ENCODE results near the gene BCR.

BCR gene

DNA sequence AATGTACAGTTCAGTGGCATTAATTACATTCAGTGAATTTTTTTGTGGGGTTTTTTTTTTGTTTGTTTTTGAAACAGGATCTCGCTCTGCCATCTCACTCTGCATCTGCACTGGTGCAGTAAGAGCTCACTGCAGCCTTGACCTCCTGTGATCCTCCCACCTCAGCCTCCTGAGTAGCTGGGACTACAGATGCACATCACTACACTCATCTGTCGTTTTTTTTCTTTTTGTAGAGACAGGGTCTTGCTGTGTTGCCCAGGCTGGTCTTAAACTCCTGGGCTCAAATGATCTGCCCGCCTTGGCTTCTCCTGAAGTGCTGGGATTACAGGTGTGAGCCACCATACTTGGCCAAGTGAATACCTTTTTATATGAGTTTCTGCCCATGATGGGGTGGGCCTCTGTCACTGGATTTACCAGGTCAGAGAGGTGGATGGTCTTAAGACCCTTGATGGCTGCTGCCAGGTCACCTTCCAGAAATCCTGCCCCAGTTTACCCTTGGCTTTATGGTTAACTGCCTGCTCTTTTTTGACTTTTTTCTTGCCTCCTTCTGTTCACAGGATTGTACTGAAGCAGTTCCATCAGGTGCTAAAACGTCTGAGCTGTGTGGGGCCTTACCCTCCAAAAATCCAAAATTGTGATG is 22.6 kb downstream of the BCR start:
- DNase-seq, result no peak

DNA sequence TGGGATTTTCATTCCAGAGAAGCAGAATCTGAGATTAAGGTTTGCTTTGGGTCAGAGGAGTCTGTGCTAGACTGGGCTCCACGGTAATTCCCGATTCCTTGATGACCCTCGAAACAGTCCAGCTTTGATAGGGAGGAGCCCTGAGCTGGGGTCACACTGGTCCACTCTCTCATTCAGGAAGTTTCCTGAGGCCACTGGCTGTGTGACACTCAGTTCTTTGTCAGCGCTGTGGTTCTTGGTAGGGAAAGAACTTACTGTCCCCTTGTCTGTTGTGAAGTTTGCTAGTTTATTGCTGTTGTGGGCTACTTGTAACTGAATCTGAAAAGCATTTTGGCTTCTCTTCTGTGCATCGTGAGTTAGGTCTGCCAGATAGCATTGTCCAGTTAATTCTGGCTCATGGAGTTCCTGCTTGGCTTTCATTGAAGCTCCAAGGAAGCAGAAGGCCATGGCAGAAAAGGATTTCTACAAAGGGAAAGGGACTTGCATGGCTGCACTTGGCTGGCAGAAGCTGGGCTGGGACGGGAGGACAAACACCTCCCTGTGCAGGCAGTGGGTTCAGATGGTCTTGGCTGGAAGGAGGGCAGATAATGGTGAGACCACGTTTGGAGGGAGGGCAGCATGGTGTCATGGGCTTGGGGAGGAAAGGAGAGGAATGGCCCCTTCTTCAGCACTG is 23.3 kb downstream of the BCR start:
- DNase-seq, result no peak

DNA sequence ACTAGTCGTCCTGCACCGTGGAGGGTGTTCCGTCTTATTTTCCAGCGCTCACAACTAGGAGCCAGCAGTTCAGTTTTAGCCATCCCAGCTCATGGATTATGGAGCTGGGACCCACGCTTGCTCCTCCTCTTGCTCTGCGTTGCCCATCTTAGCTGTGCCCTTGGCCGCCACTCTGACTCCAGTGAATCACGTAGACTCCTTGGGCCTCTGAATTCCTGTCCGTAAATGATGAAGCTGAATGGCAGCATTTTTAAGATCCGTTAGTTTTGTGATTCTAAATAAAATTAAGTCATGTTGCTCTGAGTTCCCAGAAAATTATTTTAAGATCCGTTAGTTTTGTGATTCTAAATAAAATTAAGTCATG is 23.8 kb downstream of the BCR start:
- DNase-seq, result no peak

DNA sequence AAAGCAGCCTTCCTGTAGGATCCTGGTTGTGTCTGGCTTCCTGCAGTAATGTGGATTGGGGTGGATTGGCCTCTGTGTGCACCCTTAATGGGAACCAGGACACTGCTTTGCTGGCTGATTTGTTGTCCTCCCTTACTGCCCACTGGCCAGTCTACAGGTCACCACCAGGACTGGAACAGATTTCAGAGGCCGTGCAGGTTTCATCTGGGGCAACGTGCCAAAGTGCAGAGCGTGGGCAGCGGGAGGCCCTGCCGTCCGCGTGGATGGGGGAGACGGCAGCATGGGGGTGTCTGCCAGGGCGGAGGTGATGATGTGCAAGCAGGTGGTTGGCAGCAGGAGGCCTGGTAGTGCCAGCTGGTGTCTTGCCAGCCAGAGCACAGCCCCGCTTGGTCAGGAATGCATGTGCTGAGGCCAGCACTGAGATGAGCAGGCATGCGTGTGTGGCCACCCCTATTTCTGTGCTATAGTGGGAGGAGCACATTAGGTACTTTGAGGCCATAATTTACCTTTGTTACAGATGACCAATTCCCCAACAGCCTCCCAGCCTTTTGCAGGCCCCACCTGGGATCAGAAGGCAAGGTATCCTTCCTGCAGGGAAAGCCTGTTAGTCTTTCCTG is 24.3 kb downstream of the BCR start:
- DNase-seq, result no peak

DNA sequence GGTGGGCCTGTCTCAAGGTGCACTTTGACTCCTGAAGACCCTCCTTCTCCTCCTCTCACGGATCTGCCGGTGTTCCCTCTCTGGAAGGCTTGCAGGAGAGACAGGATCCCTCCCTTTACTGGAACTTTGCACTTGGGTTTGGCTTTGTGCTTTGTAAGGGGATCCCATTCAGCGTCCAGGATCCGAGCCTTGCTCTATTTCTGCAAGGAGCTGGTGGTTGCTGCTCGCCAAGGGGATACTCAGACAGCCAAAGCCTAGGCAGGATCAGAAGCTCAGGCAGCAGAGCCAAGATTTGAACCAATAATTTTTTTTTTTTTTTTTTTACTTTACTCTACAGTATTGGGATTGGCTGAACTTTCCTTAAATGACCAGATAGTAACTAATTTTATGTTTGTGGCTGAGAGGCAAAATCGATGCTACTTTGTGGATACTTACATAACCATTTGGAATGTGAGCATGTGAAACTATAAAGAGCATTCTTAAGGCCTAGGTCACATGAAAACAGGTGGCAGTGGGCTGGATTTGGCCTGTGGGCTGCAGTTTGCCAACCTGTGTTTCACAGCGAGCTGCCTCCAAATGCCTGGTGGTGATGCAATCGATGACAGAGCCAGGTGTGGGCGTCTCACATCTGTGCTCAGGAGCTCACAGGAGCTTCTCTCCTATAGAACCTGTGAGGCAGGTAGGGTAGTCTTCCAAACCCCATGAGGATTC is 25.2 kb downstream of the BCR start:
- no peak for DNase-seq

DNA sequence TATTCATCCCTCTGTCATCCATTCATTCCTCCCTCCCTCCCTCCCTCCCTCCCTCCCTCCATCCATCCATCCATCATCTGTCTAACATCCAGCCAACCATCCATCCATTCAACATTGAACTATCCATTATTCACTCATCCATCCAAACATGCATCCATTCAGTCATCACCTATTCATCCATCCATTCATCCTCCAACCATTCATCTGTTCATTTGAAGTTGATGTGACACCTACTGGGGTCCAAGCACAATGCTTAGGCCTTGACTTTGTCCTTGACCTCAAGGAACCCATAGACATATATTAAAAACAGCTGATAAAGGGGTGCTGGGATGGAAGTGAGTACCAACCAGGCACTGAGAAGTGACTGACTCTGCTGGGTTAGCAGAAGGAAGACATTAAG is 26.6 kb downstream of the BCR start:
- no peak for DNase-seq

DNA sequence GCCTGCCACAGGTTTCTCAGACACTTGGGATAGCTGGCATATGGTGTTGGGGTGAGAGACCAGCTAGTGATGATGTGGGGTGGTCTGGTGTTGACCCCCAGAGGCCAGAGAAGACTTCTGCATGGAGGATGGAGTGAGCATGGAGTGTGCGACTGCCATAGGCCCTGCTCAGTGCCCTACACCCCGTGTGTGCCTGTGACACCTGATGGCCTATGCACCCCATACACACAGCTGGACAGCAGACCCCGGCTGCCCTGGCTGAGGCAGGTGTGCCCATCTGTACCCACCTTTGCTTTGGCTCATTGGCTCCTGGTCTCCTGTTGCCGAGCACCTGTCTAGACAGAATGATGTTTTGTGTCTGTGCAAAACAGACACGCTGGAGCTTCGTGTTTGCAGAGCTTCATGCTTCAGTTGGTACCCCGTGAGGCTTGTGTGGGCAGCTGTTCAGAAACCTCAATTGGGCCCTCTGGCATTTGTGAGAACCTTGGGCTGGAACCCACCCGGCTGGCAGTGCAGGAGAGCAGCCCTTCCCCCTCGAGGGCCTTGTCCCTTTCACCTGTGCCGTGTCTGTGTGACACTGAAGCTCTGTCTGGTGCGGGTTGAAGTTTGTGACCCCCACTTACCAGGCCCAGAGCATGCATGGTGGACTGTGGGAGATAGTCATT is 27.6 kb downstream of the BCR start:
- DNase-seq, result peak in 1 of 2 donors; percentile 28

DNA sequence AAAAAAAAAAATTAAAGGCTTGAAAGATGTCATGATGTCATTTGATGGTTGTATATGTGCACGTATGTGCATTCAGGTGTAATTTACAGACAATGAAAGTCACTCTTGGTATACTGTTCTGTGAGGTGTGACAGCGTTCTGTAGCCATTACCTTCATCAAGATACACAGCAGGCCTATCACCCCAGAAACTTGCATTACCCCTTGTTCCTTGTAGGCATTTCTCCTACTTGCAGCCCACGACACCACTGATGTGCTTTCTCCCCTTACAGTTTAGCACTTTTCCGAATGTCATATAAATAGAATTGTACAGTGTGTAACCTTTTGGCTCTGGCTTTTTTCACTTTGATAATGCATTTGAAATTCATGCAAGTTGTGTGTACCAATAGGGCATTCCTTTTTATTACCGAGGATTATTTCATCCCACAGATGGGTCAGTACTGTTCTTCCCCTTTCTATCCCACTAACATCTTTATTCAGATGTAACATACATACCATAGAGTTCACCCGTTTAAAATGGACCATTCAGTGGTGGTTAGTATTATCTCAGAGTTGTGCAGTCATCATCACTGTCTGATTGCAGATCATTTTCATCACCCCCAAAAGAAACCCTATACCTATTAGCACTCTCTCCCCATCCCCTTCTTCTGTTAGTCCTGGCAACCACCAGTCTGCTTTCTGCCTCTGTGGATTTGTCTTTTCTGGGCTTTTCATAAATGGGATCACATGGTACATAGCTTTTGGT is 30.3 kb downstream of the BCR start:
- DNase-seq, result no peak

DNA sequence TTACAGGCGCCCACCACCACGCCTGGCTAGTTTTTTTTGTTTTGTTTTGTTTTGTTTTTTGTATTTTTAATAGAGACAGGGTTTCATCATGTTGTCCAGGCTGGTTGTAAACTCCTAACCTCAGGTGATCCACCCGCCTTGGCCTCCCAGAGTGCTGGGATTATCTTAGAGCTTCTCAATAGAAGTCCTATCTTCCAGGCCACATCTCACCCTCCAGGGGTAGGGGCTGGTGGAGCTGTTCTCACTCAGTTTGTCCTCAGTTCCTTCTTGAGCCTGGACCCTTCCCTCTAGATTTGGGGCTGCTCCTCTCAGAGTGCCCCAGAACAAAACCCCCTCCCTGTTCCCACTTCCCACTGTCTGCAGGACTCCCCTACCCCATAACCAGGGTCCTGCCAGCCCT is 31.3 kb downstream of the BCR start:
- DNase-seq, result no peak

DNA sequence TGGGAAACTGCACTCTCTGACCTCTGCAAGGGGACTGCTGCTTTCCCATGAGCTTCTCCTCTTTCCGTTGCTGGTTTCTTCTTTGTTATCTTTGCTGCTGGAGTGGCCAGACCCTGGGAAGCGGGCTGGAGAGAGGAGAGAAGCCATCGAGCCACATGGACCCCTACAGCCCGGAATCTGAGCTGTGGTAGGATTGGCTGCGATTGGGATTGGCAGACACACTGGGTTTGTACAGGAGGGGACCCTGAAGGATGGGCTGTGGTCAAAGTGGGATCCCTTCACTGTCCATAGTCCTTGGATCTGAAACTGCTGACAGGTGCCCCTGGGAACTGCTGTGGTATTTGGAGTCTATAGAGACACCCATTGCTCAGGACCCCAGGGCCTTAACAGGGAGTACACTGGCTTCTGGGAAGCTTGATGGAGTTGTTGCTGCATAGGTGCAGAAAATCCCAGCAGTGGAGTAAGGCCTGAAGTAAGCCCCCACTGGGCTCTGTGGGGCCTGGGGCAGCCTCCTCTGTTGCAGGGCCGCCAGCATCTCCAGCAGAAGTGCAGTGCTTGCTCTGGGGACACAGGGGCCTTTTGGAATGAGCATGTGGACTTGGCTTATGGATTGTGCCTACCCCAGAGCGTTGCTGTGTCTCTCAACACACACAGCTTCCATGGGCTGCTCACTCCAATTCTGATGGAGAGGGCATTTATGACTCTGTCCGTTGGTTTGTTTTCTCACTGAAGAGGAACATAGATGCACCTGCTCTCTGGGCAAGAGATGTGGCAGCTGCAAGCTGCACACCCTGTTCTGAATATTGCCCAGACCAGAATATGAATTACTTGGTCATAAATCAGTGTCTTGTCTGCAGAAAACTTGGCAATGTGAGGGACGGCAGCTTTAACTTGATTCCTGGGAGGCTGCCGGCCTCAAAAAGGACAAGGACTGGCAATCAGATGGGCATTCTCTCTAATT is 32.0 kb downstream of the BCR start:
- DNase-seq, result no peak

DNA sequence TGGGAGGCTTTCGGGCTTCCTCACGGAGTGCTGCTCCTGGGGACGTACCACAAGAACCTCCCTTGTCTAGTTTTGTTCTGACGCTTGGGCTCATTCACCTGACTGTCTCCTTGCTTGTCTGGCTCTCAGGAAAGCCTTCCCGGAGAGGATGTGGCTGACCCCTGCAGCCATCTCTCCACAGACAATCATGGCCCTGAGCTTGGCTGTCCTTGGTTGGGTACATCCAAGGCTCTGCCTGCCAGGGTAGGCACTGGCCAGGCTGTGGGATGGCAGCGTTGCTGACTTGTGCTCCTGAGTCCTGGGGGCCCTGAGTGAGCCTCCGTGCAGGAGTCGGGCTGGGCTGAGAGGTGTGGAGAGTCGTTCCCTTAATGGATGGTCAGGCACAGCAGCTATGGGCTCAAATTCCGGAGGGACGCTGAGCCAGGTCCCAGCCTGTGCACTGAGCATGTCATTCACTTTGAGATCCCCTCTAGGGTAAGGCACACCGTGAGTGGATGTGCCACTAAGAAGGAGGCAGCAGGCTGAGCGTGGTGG is 32.8 kb downstream of the BCR start:
- no peak for DNase-seq

DNA sequence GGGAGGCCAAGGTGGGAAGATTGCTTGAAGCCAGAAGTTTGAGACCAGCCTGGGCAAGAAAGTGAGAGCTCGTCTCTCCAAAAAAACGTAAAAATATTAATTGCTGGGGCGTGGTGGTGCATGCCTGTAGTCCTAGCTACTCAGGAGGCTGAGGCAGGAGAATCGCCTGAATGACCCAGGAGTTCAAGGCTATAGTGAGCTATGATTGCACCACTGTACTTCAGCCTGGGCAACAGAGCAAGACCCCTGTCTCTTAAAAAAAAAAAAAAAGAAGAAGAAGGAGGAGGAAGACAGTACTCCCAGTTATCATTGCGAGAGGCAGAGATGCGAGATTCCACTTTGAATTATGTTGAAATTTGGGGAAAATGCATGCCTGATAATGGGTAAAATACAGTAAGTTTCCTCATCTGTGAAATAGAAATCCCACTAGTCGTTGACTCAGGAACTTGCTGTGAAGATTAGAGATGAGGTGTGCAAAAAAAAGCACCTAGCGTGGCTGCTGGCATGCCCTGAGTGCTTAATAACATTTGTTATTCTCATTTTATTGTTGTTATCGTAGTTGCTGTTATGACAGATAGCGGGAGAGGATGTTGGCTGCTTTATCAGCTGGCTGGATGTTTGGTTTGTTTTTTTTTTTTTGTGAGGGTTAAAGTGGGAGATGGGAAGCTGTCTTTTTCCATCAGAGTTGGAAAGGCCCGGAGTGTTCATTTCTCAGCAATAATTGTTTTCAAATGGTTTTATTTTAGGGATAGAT is 33.4 kb downstream of the BCR start:
- no peak for DNase-seq

DNA sequence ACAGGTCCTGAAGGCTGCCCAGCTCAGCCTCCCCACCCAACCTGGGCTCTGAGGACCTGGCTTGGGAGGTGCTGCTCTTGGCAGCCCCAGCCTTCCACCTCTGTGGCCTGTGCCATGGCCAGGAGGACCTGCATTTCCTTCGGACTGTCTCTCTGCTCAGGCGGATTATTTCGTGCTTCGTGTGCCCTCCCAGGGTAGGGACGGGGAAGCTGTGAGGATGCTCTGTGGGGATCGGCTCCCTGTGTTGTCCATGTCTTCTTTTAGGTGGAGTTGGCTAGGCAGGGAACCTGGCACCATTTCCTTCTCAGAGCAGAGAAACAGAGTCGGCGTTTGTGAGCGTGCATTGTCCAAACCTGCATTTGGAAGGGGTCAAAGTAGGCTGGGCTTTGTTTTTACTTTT is 34.1 kb downstream of the BCR start:
- DNase-seq, result no peak

DNA sequence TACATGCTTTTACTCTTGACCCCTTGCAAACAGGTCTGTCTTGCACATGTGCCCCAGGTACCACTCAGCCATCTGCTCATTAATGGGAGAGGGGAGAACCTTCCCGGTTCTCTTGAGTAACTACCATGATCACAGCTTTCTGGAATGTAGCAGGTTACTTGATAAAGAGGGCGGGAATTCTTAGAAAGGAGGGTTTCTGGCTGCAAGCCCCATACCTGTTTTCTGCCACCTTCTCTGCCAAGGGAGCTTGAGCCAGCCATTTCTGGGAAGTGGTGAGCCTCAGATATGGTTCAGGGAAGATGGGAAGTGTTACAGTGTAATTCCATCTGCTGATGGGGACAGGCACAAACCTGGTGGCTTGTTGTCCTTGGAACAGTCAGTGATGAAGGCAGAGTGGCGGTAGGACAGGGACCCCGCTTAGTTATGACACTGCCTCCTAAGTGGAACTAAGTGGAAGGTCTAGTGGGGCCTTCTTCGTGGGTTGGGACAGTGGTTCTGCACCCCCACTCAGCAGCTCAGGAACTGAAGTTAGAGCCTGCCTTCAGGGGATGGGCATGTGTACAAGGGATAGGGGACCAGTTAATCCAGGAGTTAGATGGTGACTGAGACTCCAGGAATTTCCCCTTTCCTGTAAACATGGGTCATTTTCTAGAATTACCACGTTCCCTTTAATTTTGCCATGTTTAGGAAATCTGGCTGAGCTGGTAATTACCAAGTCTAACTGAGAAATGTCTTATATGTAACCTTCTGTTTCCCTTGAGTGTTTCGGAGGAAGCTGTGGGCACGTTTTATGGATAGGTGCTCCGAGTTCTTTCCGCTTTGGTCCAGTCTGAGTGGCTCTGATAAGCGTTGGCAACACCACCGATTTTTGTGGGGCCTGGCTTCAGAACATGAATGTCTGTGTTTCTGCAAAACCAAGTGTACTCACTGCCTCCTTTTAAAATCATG is 35.3 kb downstream of the BCR start:
- no peak for DNase-seq

DNA sequence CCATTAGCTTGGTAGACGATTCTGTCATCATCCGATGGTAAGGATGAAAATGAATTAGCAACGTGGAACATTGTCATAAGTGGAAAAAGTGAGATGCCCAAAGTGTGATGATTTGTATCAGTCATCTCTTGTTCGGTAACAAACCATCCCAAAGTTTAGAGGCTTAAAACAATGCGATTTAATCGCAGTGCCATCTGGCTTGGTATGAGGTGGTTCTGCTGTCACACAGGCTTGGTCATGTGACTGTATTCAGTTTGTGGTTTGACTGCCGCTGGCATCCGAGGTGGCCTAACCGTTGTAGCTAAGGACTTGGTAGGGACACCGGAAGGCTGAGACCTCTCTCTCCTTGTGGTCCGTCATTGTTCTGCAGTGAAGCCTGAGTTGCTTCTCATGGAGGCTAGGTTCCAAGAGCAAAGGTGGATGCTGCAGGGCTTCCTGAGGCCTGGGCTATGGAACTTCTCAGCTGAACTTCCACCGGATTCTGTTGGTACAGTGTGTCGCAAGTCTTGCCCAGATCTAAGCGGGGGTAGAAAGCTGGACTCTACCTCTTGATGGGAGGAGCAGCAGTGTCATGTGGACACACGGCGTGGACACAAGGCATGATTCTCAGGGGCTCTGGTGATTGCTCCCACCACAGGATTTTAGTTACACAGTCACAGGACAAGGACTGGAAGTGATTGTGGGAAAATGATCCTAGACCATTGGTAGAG is 36.3 kb downstream of the BCR start:
- DNase-seq, result peak; percentile 44 to 53

DNA sequence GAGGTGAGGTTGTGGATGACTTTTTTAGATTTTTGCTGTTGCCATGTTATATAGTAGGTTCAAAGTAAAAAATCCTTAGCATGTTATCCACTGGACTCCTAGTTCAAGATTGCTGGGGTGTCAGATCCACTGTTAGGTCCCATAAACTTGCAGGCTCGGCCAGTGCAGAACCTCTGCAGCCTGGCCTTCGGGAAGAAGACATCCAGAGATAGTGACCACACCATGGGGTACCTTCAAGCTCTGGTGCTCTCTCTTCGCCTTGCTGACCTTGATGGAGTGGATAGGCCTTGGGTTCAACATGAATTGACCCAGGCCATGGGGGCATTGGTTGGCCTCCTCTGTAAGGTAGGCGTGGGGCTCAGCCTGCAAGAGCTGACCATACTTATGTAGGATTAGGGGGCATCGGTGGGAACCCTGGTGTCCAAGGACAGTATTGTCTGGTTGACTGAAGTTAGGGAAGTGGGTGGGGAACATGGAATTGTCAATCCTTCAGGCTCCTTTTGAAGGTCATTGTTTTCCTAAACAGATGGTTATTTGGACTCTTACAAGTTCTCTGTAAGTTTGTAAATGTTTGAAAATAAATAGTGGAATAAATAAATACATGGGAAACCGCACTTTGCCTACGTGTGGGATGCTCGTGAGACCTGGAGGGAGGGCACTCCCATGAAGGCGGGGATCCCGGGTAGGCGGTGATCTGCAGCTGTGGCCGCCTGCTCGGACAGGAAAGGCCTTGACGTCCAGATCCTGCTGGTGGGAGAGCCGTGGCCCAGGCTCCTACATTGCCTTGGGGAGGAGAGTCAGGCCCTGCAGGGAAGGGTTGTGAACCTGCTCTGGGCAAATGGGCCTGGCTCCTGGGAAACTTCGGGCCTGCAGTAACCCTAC is 37.1 kb downstream of the BCR start:
- DNase-seq, result no peak

All from CD4-positive, alpha-beta T cell treated with Interleukin-1 beta for 1 hour (primary cell).